Thoracic aorta (tissue), 2 donors: ENCODE measurements around the gene LYPD6B. TPM values are rescaled to one million over a fixed set of nuclear protein-coding genes. Genes with fewer than 3 reads are reported as not detected.

ENCODE experiments used
- ATAC-seq: fragments of 150-250 bp; one replicate; pipeline ENCODE4 v1.8.0; 2017; ENCODE audit warnings: low read depth; ENCODE audit not compliant: insufficient number of reproducible peaks, low FRiP score
- DNase-seq: peaks from one replicate; pipeline ENCODE4 v3.0.0-alpha.2; 2020; ENCODE audit warnings: low spot score
- H3K27ac ChIP-seq, 2 donors: fragments of 200-600 bp; sonication (generic); 1 replicate in 1 of 2; 2 replicates in 1 of 2; pipeline ENCODE4 v1.5.1; 2016; ENCODE audit warnings: mild to moderate bottlenecking in 2 of 2, moderate library complexity in 2 of 2
- H3K27me3 ChIP-seq: fragments of 200-600 bp; sonication (generic); replicated peaks from 2 replicates; pipeline ENCODE4 v1.6.0; 2016; ENCODE audit warnings: mild to moderate bottlenecking; ENCODE audit not compliant: insufficient read depth
- H3K36me3 ChIP-seq: fragments of 200-600 bp; sonication (generic); one replicate; pipeline ENCODE4 v1.5.1; 2016
- H3K4me1 ChIP-seq, 2 donors: fragments of 200-600 bp; sonication (generic); 1 replicate in 1 of 2; 2 replicates in 1 of 2; pipeline versions ENCODE4 v1.5.1 to v1.6.0; 2016; ENCODE audit warnings: low read depth in 2 of 2, mild to moderate bottlenecking in 1 of 2; ENCODE audit not compliant: control insufficient read depth in 1 of 2
- H3K4me3 ChIP-seq: fragments of 200-600 bp; sonication (generic); 2 replicates; pipeline ENCODE4 v1.5.1; 2016; ENCODE audit warnings: mild to moderate bottlenecking
- H3K9me3 ChIP-seq: fragments of 200-600 bp; sonication (generic); 2 replicates; pipeline ENCODE4 v1.5.1; 2016
- CTCF ChIP-seq: fragments of 200-600 bp; sonication (generic); IDR thresholded peaks from one replicate; pipeline ENCODE4 v1.5.1; 2019; ENCODE audit warnings: antibody characterized with exemption
- total RNA-seq, 2 donors: library from RNA; depleted of rRNA; stranded (reverse); fragments of >200 nt; gene quantifications; one replicate each; pipeline versions ENCODE4 v1.1.0 to v1.2.3, GENCODE V29; 2016

Gene LYPD6B
- total RNA-seq, 2 donors from 2014 or later: not detected

- no peak for TF ChIP-seq CTCF
- ATAC-seq (no peak), DNase-seq (no peak)
- H3K27me3 ChIP-seq: no peaks in the 10 kb centered on the region
- H3K36me3 ChIP-seq: no peaks in the 10 kb centered on the region
- H3K4me1 ChIP-seq: no peaks in the 10 kb centered on the region
- H3K27ac ChIP-seq: no peak overlapping the region
- H3K9me3 ChIP-seq: no peaks in the 10 kb centered on the region
- H3K4me3 ChIP-seq: no peak overlapping the region
Measured at GRCh38 chr2:149020432-149020851, 18.1 kb upstream of the LYPD6B start.

- Histone ChIP-seq H3K36me3 (no peaks in the 10 kb centered on the region), H3K4me1 (no peaks in the 10 kb centered on the region), H3K4me3 (no peak overlapping the region), H3K27me3 (no peaks in the 10 kb centered on the region), H3K27ac (no peak overlapping the region), H3K9me3 (no peaks in the 10 kb centered on the region)
- TF ChIP-seq CTCF: no peak
- DNase-seq (no peak), ATAC-seq (no peak)
Measured at GRCh38 chr2:149021271-149021719, 17.2 kb upstream of the LYPD6B start.

GRCh38 chr2:149021761-149022160 lies 16.7 kb upstream of the LYPD6B start:
- Histone ChIP-seq H3K27ac (no peak overlapping the region), H3K4me1 (no peaks in the 10 kb centered on the region), H3K4me3 (no peak overlapping the region), H3K27me3 (no peaks in the 10 kb centered on the region), H3K36me3 (no peaks in the 10 kb centered on the region), H3K9me3 (no peaks in the 10 kb centered on the region)
- DNase-seq: no peak
- ATAC-seq: no peak
- no peak for TF ChIP-seq CTCF

GRCh38 chr2:149023091-149023490 lies 15.4 kb upstream of the LYPD6B start:
- Histone ChIP-seq H3K4me1 (no peaks in the 10 kb centered on the region), H3K36me3 (no peaks in the 10 kb centered on the region), H3K9me3 (no peaks in the 10 kb centered on the region), H3K27me3 (no peaks in the 10 kb centered on the region), H3K27ac (no peak overlapping the region), H3K4me3 (no peak overlapping the region)
- no peak for DNase-seq
- no peak for ATAC-seq
- no peak for TF ChIP-seq CTCF

- ATAC-seq: no peak
- no peak for DNase-seq
Measured at GRCh38 chr2:149027590-149028250, 10.8 kb upstream of the LYPD6B start.

More at GRCh38 chr2:149027590-149028250, 10.8 kb upstream of the LYPD6B start:
- no peak overlapping the region for H3K27ac ChIP-seq
- H3K4me1 ChIP-seq: no peaks in the 10 kb centered on the region
- TF ChIP-seq CTCF: no peak
- no peak overlapping the region for H3K4me3 ChIP-seq
- no peaks in the 10 kb centered on the region for H3K27me3 ChIP-seq
- no peaks in the 10 kb centered on the region for H3K9me3 ChIP-seq
- H3K36me3 ChIP-seq: no peaks in the 10 kb centered on the region
